ENCODE data around the gene ITPRIP.

GRCh38 chr10:104345941-104346340, 7.7 kb upstream of the ITPRIP start:
- TF ChIP-seq POLR2A (IDR thresholded peaks at IDR 0.05) (no peak), CTCF (IDR thresholded peaks at IDR 0.05) (no peak)

All from lower leg skin (tissue), 3 donors.